ENCODE measurements around the gene LIFR. TPM values are rescaled to one million over a fixed set of nuclear protein-coding genes. Genes with fewer than 3 reads are reported as not detected.

Gene LIFR
- polyA plus RNA-seq, 1 donor from 2014 or later = 5.8 TPM

DNA sequence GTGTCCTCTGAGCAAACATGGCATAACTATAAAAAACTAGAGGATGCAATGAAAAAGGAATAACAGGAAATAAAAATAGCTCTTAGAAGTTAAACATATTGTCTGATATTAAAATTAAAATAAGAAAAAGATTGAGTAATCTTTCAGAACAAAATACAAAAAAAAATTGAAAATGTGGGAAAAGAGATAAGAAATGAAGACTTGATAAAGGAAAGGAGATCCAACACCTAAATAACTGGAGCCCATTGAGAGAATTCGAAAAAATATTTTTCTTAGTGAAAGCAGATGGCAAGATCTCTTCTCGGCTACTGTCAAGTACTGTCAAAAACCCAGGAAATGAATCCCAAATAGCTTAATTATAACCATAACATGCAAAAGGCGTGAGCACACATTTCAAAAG is 24.9 kb downstream of the LIFR start:
- Histone ChIP-seq H3K27me3 (ENCODE audit: insufficient read depth, low read depth, low read length) (no peaks in the 10 kb centered on the region), H3F3A (ENCODE audit: insufficient read depth, low read length, poor library complexity, severe bottlenecking) (no peaks in the 10 kb centered on the region), H4K20me1 (ENCODE audit: insufficient read depth) (no peaks in the 10 kb centered on the region), H3K9me3 (ENCODE audit: low read length) (no peaks in the 10 kb centered on the region), H3K79me2 (replicated peaks; ENCODE audit: insufficient read depth, low read length) (no peaks in the 10 kb centered on the region), H3K27ac (ENCODE audit: low read length) (no peak overlapping the region), H3K36me3 (ENCODE audit: insufficient read depth, low read length) (no peaks in the 10 kb centered on the region), H3K9ac (ENCODE audit: low read length) (no peak overlapping the region), H3K4me3 (ENCODE audit: low read length) (no peak overlapping the region), H3K9me2 (ENCODE audit: insufficient read depth, low read length) (no peaks in the 10 kb centered on the region), H3K4me2 (ENCODE audit: low read length) (no peak overlapping the region), H2AFZ (ENCODE audit: low read depth, low read length) (no peak overlapping the region)
- TF ChIP-seq TAF1 (IDR thresholded peaks at IDR 0.05; ENCODE audit: low read depth) (no peak), POLR2AphosphoS5 (IDR thresholded peaks at IDR 0.05) (no peak), RAD21 (conservative IDR thresholded peaks at IDR 0.05) (no peak), MXI1 (conservative IDR thresholded peaks at IDR 0.05; ENCODE audit: poor library complexity, severe bottlenecking) (no peak), EP300 (conservative IDR thresholded peaks at IDR 0.05; ENCODE audit: poor library complexity, severe bottlenecking) (no peak)
- TF ChIP-seq, protein P1, sequence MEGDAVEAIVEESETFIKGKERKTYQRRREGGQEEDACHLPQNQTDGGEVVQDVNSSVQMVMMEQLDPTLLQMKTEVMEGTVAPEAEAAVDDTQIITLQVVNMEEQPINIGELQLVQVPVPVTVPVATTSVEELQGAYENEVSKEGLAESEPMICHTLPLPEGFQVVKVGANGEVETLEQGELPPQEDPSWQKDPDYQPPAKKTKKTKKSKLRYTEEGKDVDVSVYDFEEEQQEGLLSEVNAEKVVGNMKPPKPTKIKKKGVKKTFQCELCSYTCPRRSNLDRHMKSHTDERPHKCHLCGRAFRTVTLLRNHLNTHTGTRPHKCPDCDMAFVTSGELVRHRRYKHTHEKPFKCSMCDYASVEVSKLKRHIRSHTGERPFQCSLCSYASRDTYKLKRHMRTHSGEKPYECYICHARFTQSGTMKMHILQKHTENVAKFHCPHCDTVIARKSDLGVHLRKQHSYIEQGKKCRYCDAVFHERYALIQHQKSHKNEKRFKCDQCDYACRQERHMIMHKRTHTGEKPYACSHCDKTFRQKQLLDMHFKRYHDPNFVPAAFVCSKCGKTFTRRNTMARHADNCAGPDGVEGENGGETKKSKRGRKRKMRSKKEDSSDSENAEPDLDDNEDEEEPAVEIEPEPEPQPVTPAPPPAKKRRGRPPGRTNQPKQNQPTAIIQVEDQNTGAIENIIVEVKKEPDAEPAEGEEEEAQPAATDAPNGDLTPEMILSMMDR (IDR thresholded peaks at IDR 0.05; ENCODE audit: poor library complexity, severe bottlenecking) = no peak
- TF ChIP-seq, protein P2, sequence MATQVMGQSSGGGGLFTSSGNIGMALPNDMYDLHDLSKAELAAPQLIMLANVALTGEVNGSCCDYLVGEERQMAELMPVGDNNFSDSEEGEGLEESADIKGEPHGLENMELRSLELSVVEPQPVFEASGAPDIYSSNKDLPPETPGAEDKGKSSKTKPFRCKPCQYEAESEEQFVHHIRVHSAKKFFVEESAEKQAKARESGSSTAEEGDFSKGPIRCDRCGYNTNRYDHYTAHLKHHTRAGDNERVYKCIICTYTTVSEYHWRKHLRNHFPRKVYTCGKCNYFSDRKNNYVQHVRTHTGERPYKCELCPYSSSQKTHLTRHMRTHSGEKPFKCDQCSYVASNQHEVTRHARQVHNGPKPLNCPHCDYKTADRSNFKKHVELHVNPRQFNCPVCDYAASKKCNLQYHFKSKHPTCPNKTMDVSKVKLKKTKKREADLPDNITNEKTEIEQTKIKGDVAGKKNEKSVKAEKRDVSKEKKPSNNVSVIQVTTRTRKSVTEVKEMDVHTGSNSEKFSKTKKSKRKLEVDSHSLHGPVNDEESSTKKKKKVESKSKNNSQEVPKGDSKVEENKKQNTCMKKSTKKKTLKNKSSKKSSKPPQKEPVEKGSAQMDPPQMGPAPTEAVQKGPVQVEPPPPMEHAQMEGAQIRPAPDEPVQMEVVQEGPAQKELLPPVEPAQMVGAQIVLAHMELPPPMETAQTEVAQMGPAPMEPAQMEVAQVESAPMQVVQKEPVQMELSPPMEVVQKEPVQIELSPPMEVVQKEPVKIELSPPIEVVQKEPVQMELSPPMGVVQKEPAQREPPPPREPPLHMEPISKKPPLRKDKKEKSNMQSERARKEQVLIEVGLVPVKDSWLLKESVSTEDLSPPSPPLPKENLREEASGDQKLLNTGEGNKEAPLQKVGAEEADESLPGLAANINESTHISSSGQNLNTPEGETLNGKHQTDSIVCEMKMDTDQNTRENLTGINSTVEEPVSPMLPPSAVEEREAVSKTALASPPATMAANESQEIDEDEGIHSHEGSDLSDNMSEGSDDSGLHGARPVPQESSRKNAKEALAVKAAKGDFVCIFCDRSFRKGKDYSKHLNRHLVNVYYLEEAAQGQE (IDR thresholded peaks at IDR 0.05; ENCODE audit: borderline replicate concordance) = no peak

DNA sequence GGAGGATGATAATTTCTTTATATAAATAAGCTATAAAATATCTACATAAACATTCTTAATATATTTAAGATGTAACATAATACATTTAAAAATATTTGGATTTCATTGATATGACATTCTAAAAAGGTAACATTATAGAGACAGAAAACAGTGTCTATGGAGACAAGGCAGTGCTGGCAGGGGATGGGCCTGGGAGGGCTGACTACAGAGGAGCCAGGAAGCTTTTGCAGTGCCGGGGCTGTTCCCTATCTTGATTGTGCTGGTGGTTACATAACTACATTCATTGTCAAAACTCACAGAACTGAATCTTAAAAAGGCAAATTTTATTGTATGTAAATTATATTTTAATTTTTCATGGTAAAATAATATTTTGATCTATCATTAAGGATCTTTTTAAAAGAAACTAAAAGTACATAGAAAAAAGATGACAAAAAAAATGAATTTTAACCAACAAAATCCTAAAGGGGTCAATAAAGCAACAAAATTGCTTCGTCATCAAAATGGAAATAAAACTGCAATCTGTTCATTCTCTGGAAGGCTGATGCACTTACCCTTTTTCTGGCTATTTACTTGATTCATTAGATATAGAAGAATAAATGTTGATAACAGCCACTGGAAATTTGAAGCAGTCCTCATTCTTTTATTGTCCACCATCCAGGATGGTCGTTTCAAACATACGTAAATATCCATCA is 26.3 kb downstream of the LIFR start:
- H3F3A ChIP-seq (ENCODE audit: insufficient read depth, low read length, poor library complexity, severe bottlenecking) = no peaks in the 10 kb centered on the region
- H3K9me2 ChIP-seq (ENCODE audit: insufficient read depth, low read length) = no peaks in the 10 kb centered on the region
- no peaks in the 10 kb centered on the region for H3K36me3 ChIP-seq (ENCODE audit: insufficient read depth, low read length)
- H3K79me2 ChIP-seq (replicated peaks; ENCODE audit: insufficient read depth, low read length) = no peaks in the 10 kb centered on the region
- H3K4me3 ChIP-seq (ENCODE audit: low read length) = no peak overlapping the region
- H3K27me3 ChIP-seq (ENCODE audit: insufficient read depth, low read depth, low read length) = no peaks in the 10 kb centered on the region
- no peak overlapping the region for H3K4me2 ChIP-seq (ENCODE audit: low read length)
- no peak overlapping the region for H3K9ac ChIP-seq (ENCODE audit: low read length)
- H3K27ac ChIP-seq (ENCODE audit: low read length) = no peak overlapping the region
- H4K20me1 ChIP-seq (ENCODE audit: insufficient read depth) = no peaks in the 10 kb centered on the region
- no peaks in the 10 kb centered on the region for H3K9me3 ChIP-seq (ENCODE audit: low read length)
- no peak overlapping the region for H2AFZ ChIP-seq (ENCODE audit: low read depth, low read length)
- no peak for TF ChIP-seq RAD21 (conservative IDR thresholded peaks at IDR 0.05)
- no peak for TF ChIP-seq POLR2AphosphoS5 (IDR thresholded peaks at IDR 0.05)
- TF ChIP-seq, protein P2 (IDR thresholded peaks at IDR 0.05; ENCODE audit: borderline replicate concordance) = no peak
- no peak for TF ChIP-seq EZH2 (IDR thresholded peaks at IDR 0.05; ENCODE audit: borderline replicate concordance, insufficient read depth, low read length, poor library complexity, severe bottlenecking)
- TF ChIP-seq, protein P1 (IDR thresholded peaks at IDR 0.05; ENCODE audit: poor library complexity, severe bottlenecking) = no peak
- no peak for TF ChIP-seq EP300 (conservative IDR thresholded peaks at IDR 0.05; ENCODE audit: poor library complexity, severe bottlenecking)
- TF ChIP-seq SMC3 (conservative IDR thresholded peaks at IDR 0.05; ENCODE audit: poor library complexity) = no peak
- TF ChIP-seq TAF1 (IDR thresholded peaks at IDR 0.05; ENCODE audit: low read depth) = no peak
- no peak for TF ChIP-seq MXI1 (conservative IDR thresholded peaks at IDR 0.05; ENCODE audit: poor library complexity, severe bottlenecking)

Measured in neural cell (in vitro differentiated cells).